ENCODE data around the gene CD22. TPM values are rescaled to one million over a fixed set of nuclear protein-coding genes. Genes with fewer than 3 reads are reported as not detected.

CD22 gene
- total RNA-seq, 1 donor from 2014 or later = not detected

DNA sequence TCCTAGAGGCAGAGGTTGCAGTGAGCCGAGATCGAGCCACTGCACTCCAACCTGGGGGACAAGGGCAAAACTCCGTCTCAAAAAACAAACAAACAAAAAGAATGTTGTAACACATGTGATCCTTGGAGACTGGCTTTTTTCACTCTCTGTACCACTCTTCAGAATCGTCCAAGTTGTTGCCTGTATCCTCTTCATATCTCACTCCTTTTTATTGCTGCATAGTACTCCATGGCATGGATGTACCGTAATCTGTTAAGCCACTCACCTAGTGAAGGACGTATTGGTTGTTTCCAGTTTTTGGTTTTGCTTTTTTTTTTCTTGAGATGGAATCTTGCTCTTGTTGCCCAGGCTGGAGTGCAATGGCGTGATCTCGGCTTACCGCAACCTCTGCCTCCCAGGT is 7.0 kb upstream of the CD22 start:
- TF ChIP-seq, protein P1, sequence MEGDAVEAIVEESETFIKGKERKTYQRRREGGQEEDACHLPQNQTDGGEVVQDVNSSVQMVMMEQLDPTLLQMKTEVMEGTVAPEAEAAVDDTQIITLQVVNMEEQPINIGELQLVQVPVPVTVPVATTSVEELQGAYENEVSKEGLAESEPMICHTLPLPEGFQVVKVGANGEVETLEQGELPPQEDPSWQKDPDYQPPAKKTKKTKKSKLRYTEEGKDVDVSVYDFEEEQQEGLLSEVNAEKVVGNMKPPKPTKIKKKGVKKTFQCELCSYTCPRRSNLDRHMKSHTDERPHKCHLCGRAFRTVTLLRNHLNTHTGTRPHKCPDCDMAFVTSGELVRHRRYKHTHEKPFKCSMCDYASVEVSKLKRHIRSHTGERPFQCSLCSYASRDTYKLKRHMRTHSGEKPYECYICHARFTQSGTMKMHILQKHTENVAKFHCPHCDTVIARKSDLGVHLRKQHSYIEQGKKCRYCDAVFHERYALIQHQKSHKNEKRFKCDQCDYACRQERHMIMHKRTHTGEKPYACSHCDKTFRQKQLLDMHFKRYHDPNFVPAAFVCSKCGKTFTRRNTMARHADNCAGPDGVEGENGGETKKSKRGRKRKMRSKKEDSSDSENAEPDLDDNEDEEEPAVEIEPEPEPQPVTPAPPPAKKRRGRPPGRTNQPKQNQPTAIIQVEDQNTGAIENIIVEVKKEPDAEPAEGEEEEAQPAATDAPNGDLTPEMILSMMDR (IDR thresholded peaks at IDR 0.05; ENCODE audit: partially characterized antibody, unreplicated experiment) = no peak
- Mint-ChIP-seq H3K27me3 (ENCODE audit: unreplicated experiment) (peaks cover 3% of the 10 kb centered on the region), H3K4me3 (ENCODE audit: unreplicated experiment) (no peak overlapping the region), H3K9me3 (ENCODE audit: unreplicated experiment) (no peaks in the 10 kb centered on the region), H3K27ac (ENCODE audit: unreplicated experiment) (no peak overlapping the region), H3K36me3 (ENCODE audit: unreplicated experiment) (no peaks in the 10 kb centered on the region), H3K4me1 (ENCODE audit: low read depth, unreplicated experiment) (no peaks in the 10 kb centered on the region)
- DNase-seq = no peak

DNA sequence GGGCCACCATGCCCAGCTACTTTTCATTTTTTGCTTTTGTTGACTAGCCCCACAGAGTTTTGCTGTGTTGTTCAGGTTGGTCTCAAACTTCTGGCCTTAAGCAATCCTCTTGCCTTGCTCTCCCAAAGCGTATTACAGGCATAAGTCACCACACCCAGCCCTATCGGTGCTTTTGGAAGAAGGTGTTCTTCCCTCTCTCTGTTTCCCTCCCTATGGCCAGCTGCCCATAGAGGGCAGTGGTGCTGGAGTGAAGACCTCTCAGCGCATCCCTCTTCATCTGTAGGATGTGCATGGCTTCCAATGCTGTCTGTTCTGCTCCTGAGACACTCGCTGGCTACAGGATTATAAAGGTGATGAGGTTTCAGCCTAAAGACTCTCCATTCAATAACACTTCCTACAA is 1.3 kb upstream of the CD22 start:
- Mint-ChIP-seq H3K27me3 (ENCODE audit: unreplicated experiment) (no peaks in the 10 kb centered on the region), H3K9me3 (ENCODE audit: unreplicated experiment) (no peaks in the 10 kb centered on the region), H3K36me3 (ENCODE audit: unreplicated experiment) (no peaks in the 10 kb centered on the region), H3K4me3 (ENCODE audit: unreplicated experiment) (no peak overlapping the region), H3K4me1 (ENCODE audit: low read depth, unreplicated experiment) (no peaks in the 10 kb centered on the region), H3K27ac (ENCODE audit: unreplicated experiment) (no peak overlapping the region)
- TF ChIP-seq, protein P1 (IDR thresholded peaks at IDR 0.05; ENCODE audit: partially characterized antibody, unreplicated experiment) = no peak
- DNase-seq = no peak

DNA sequence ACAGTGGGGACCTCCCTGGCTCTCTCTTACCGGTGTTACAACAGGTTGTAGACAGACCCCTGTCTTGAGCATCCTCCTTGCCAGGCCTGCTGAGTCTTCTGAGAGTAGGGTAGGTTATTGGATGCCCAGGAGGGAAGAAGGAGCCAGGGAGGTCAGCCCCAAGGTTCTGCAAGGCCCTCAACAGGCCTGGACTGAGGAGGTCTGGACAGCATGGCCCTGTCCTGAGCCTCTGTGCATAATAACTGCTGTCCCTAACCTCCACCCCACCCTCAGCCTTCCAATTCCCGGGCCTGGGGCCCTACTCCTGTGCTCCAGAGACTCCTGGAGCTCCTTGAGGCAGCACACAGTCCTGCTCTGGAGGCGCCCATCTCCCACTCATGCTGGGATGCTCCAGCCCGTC is 336 bp downstream of the CD22 start:
- Mint-ChIP-seq H3K27me3 (ENCODE audit: unreplicated experiment) (no peaks in the 10 kb centered on the region), H3K4me3 (ENCODE audit: unreplicated experiment) (no peak overlapping the region), H3K4me1 (ENCODE audit: low read depth, unreplicated experiment) (no peaks in the 10 kb centered on the region), H3K9me3 (ENCODE audit: unreplicated experiment) (no peaks in the 10 kb centered on the region), H3K27ac (ENCODE audit: unreplicated experiment) (no peak overlapping the region), H3K36me3 (ENCODE audit: unreplicated experiment) (no peaks in the 10 kb centered on the region)
- DNase-seq = no peak
- TF ChIP-seq, protein P1 (IDR thresholded peaks at IDR 0.05; ENCODE audit: partially characterized antibody, unreplicated experiment) = no peak

DNA sequence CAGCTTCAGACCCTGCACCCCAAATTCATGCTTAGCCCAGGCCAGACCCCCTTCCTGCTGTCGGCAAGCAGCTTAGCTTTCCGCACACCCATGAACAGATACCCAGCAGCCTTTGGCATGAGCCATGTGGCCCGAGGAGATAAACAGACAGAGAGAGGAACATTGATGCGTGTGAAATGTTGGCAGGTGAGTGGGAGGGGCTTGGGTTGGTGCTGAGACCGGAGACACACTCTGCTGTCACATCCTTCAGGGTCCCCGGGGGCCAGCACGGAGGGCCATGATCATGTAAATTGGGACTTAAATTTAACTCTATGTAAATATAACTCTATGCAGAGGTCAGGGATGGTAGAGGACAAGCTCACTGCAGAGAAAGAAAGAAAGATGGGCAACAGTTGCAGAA is 1.5 kb downstream of the CD22 start:
- Mint-ChIP-seq H3K27me3 (ENCODE audit: unreplicated experiment) (peaks cover 2% of the 10 kb centered on the region), H3K9me3 (ENCODE audit: unreplicated experiment) (no peaks in the 10 kb centered on the region), H3K36me3 (ENCODE audit: unreplicated experiment) (no peaks in the 10 kb centered on the region), H3K27ac (ENCODE audit: unreplicated experiment) (no peak overlapping the region), H3K4me1 (ENCODE audit: low read depth, unreplicated experiment) (no peaks in the 10 kb centered on the region), H3K4me3 (ENCODE audit: unreplicated experiment) (no peak overlapping the region)
- TF ChIP-seq, protein P1 (IDR thresholded peaks at IDR 0.05; ENCODE audit: partially characterized antibody, unreplicated experiment) = no peak
- no peak for DNase-seq

DNA sequence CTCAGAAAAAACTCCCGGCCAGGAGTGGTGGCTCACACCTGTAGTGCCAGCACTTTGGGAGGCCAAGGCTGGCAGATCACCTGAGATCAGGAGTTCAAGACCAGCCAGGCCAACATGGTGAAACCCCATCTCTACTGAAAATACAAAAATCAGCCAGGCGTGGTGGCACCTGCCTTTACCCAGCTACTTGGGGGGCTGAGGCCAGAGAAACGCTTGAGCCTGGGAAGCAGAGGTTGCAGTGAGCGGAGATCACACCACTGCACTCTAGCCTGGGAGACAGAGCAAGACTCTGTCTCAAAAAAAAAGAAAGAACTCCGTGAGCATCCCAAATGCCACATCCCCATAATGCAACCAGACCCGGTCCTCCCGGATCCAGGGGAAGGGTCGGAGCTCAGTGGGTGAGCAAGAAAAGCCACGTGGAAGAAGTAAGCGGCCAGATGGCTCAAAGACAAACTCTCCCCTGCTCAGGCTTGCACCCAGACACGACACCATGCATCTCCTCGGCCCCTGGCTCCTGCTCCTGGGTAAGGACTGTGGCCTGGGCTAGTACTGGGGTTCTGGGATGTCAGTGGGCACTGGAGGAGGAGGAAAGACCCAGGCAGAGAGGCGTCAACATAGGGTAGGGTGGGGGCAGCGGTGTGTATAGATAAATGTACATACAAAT is 2.7 kb downstream of the CD22 start:
- H3K4me3 Mint-ChIP-seq (ENCODE audit: unreplicated experiment) = no peak overlapping the region
- H3K27ac Mint-ChIP-seq (ENCODE audit: unreplicated experiment) = no peak overlapping the region
- DNase-seq = no peak
- TF ChIP-seq, protein P1 (IDR thresholded peaks at IDR 0.05; ENCODE audit: partially characterized antibody, unreplicated experiment) = no peak
- no peaks in the 10 kb centered on the region for H3K4me1 Mint-ChIP-seq (ENCODE audit: low read depth, unreplicated experiment)
- H3K9me3 Mint-ChIP-seq (ENCODE audit: unreplicated experiment) = no peaks in the 10 kb centered on the region
- H3K36me3 Mint-ChIP-seq (ENCODE audit: unreplicated experiment) = no peaks in the 10 kb centered on the region
- peaks cover 2% of the 10 kb centered on the region for H3K27me3 Mint-ChIP-seq (ENCODE audit: unreplicated experiment)
